ENCODE data around the gene BCAS3. TPM values are rescaled to one million over a fixed set of nuclear protein-coding genes. Genes with fewer than 3 reads are reported as not detected.

The BCAS3 gene
- total and polyA plus RNA-seq, 12 donors = 6.1 to 21.8 (median 17.2) TPM

- intact Hi-C loops (cut with DNase I) = no loop called here
- no peak overlapping the region for H3K4me3 ChIP-seq
- no peaks in the 10 kb centered on the region for H3K9me3 ChIP-seq
- no peaks in the 10 kb centered on the region for H3K27me3 ChIP-seq
- ATAC-seq = no peak
- DNase-seq = no peak
- H3K27ac ChIP-seq = no peak overlapping the region
- no peaks in the 10 kb centered on the region for H3K36me3 ChIP-seq
- H3K4me1 ChIP-seq = peaks cover 0 to 40% (median 17%) of the 10 kb centered on the region in 9 donors
- TF ChIP-seq, protein P1, sequence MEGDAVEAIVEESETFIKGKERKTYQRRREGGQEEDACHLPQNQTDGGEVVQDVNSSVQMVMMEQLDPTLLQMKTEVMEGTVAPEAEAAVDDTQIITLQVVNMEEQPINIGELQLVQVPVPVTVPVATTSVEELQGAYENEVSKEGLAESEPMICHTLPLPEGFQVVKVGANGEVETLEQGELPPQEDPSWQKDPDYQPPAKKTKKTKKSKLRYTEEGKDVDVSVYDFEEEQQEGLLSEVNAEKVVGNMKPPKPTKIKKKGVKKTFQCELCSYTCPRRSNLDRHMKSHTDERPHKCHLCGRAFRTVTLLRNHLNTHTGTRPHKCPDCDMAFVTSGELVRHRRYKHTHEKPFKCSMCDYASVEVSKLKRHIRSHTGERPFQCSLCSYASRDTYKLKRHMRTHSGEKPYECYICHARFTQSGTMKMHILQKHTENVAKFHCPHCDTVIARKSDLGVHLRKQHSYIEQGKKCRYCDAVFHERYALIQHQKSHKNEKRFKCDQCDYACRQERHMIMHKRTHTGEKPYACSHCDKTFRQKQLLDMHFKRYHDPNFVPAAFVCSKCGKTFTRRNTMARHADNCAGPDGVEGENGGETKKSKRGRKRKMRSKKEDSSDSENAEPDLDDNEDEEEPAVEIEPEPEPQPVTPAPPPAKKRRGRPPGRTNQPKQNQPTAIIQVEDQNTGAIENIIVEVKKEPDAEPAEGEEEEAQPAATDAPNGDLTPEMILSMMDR (IDR thresholded peaks at IDR 0.05) = no peak
- 97% methylated on average over 6 of the region's 6 CpGs for WGBS, 2 donors
These were observed 605.4 kb downstream of the BCAS3 start for GRCh38 chr17:61283043-61283442.

GRCh38 chr17:61284174-61284573, 606.5 kb downstream of the BCAS3 start:
- Histone ChIP-seq H3K4me1 (peaks cover 0 to 36% (median 17%) of the 10 kb centered on the region in 9 donors), H3K4me3 (no peak overlapping the region), H3K27ac (peak overlapping the region in 3 of 10 donors; percentile 59 to 73 (median 70)), H3K27me3 (no peaks in the 10 kb centered on the region), H3K36me3 (no peaks in the 10 kb centered on the region), H3K9me3 (no peaks in the 10 kb centered on the region)
- WGBS, 2 donors = 96 to 97% methylated on average over 10 of the region's 10 CpGs
- intact Hi-C loops (cut with DNase I) = no loop called here
- DNase-seq (no peak), ATAC-seq (no peak)
- TF ChIP-seq, protein P1 (IDR thresholded peaks at IDR 0.05) = no peak

GRCh38 chr17:61284746-61285145, 607.1 kb downstream of the BCAS3 start:
- Histone ChIP-seq H3K36me3 (no peaks in the 10 kb centered on the region), H3K4me1 (peaks cover 0 to 32% (median 13%) of the 10 kb centered on the region in 9 donors), H3K27me3 (no peaks in the 10 kb centered on the region), H3K27ac (peak overlapping the region in 4 of 10 donors; percentile 42 to 73 (median 64)), H3K9me3 (no peaks in the 10 kb centered on the region), H3K4me3 (no peak overlapping the region)
- DNase-seq = no peak
- 80 to 100% methylated on average over 1 of the region's 1 CpG for WGBS, 2 donors
- TF ChIP-seq, protein P1 (IDR thresholded peaks at IDR 0.05) = no peak
- intact Hi-C loops (cut with DNase I) = no loop called here
- no peak for ATAC-seq

DNA sequence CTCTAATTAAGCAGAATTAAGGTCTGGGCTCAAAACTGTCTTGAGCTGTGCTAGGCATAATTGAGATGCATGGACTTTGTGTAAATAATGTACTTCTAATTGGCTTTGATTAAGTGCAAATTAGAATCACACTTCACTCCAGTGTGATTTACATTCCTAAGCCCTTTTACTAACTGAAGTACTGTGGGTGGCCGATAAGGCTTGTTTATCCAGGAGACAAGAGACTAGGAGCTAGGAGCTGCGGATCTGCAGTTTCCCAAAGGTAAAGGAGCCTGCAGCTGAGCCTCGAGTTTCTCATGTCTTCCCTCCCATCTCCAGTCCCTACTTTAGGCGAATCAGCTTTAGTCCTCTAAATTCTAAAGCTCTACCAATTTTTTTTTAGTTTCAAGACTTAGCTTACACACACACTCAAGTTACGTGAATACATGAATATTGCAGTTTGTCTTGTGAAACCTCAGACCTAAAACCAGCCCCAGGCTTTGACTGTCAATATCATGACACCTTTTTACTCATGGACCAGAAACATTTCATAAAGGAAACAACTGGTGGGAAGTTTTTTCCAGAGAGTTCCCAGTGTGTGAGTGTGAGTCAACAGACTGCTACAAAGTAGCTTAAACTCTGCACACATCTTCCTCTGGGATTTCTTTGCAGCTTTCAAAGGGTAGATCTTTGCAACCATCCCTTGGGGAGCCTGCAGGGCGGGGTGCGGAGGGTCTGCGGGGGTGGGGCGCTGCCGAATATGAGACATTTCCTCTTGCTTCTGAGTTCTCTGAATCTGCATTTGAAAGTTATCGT, 608.1 kb downstream of the BCAS3 start:
- Histone ChIP-seq H3K27me3 (no peaks in the 10 kb centered on the region), H3K27ac (peak overlapping the region in 9 of 10 donors; percentile 6 to 73 (median 59)), H3K4me1 (peaks cover 0 to 27% (median 12%) of the 10 kb centered on the region in 9 donors), H3K9me3 (no peaks in the 10 kb centered on the region), H3K36me3 (no peaks in the 10 kb centered on the region), H3K4me3 (no peak overlapping the region)
- intact Hi-C loops (cut with DNase I) = no loop called here
- ATAC-seq (peak; percentile 50 to 92 (median 81)), DNase-seq (peak; percentile 56 to 66)
- 60 to 65% methylated on average over 11 of the region's 11 CpGs for WGBS, 2 donors
- TF ChIP-seq, protein P1 (IDR thresholded peaks at IDR 0.05) = no peak

All from heart right ventricle (tissue), 16 donors.